Daoy (cell line): ENCODE data around the gene TBCC. TPM values are rescaled to one million over a fixed set of nuclear protein-coding genes. Genes with fewer than 3 reads are reported as not detected.

Experiments
- DNase-seq: peaks from one replicate; pipeline ENCODE4 v3.0.0-alpha.2; 2015; ENCODE audit warnings: low read depth
- total RNA-seq: library from RNA; depleted of rRNA; stranded (reverse); fragments of >200 nt; shearing (Covaris generic); gene quantifications from 2 replicates; pipeline ENCODE4 v1.2.3, GENCODE V29; 2014; rRNA removed

Gene TBCC
- total RNA-seq, 1 experiment from 2014 or later: 68.0 TPM

- DNase-seq: no peak
These were observed 49.2 kb downstream of the TBCC start for GRCh38 chr6:42696526-42697267.

GRCh38 chr6:42694586-42694985 lies 51.3 kb downstream of the TBCC start:
- no peak for DNase-seq

Other genes starting within 250 kb of the TBCC start
- gene UBR2, start 182.1 kb downstream of the TBCC start, total RNA-seq: 23.1 and 24.5 TPM in 2 replicates
- not detected in 2 replicates for gene PRPH2, start 23.5 kb downstream of the TBCC start, total RNA-seq
- 2.4 and 3.0 TPM in 2 replicates for gene BICRAL, start 35.9 kb upstream of the TBCC start, total RNA-seq
- gene RPL7L1, start 133.5 kb upstream of the TBCC start, total RNA-seq: 285 and 307 TPM in 2 replicates
- not detected in 2 replicates for gene PTCRA, start 169.9 kb upstream of the TBCC start, total RNA-seq
- 33.4 and 45.0 TPM in 2 replicates for gene CNPY3, start 183.4 kb upstream of the TBCC start, total RNA-seq
- 1.5 TPM in 1 of 2 replicates, not detected in the other for gene GNMT, start 214.7 kb upstream of the TBCC start, total RNA-seq
- gene PEX6, start 233.1 kb upstream of the TBCC start, total RNA-seq: 74.1 and 88.3 TPM in 2 replicates
- 63.0 and 73.4 TPM in 2 replicates for gene PPP2R5D, start 238.5 kb upstream of the TBCC start, total RNA-seq